Umbilical cord (tissue), 2 donors: Measurements from ENCODE around the gene CCNG1. TPM values are rescaled to one million over a fixed set of nuclear protein-coding genes. Genes with fewer than 3 reads are reported as not detected.
"Not testable (repeated sequence)": the region's sequence is repeated elsewhere in the genome, so short reads cannot be mapped to it uniquely, and the experiment has no call there.

Experiments used
- DNase-seq: peaks from one replicate; pipeline ENCODE4 v3.0.0-alpha.2; 2015; ENCODE audit warnings: low spot score
- total RNA-seq: library from RNA; depleted of rRNA; stranded (reverse); fragments of >200 nt; gene quantifications from one replicate; pipeline ENCODE4 v1.2.3, GENCODE V29; 2014; ENCODE audit warnings: low replicate concordance; ENCODE audit not compliant: insufficient read depth

The CCNG1 gene
- total RNA-seq, 1 donor from 2014 or later, result 194 TPM

GRCh38 chr5:163444526-163444925, 7.1 kb downstream of the CCNG1 start:
- DNase-seq, result no peak

GRCh38 chr5:163445345-163445744, 8.0 kb downstream of the CCNG1 start:
- DNase-seq, result no peak

- DNase-seq, result no peak
These were observed 9.8 kb downstream of the CCNG1 start for GRCh38 chr5:163447191-163447590.

- no peak for DNase-seq
These were observed 10.5 kb downstream of the CCNG1 start for GRCh38 chr5:163447875-163448274.

GRCh38 chr5:163448491-163448890, 11.1 kb downstream of the CCNG1 start:
- no peak for DNase-seq

- DNase-seq, result no peak
These were observed 14.1 kb downstream of the CCNG1 start for GRCh38 chr5:163451489-163451888.

- no peak for DNase-seq
These were observed 16.3 kb downstream of the CCNG1 start for GRCh38 chr5:163453705-163454104.

GRCh38 chr5:163455406-163455805, 18.0 kb downstream of the CCNG1 start:
- not testable (repeated sequence) for DNase-seq

- no peak for DNase-seq
These were observed 18.7 kb downstream of the CCNG1 start for GRCh38 chr5:163456029-163456589.

GRCh38 chr5:163456840-163457239, 19.4 kb downstream of the CCNG1 start:
- no peak for DNase-seq

- DNase-seq, result no peak
These were observed 21.5 kb downstream of the CCNG1 start for GRCh38 chr5:163458778-163459385.

GRCh38 chr5:163459462-163459818, 22.0 kb downstream of the CCNG1 start:
- no peak for DNase-seq

GRCh38 chr5:163459819-163460561, 22.6 kb downstream of the CCNG1 start, which contains the start of gene NUDCD2:
Gene NUDCD2, minus strand, starts transcription at chr5:163460102. Its CDS starts 52 bp downstream, at chr5:163460050.
- DNase-seq, result peak; percentile 99

- peak; percentile 60 for DNase-seq
These were observed 23.3 kb downstream of the CCNG1 start, which contains the start of gene HMMR for GRCh38 chr5:163460562-163461171. Gene HMMR, plus strand, starts transcription at chr5:163460632. Its CDS starts 61 bp downstream, at chr5:163460693.

GRCh38 chr5:163463063-163463435, 25.7 kb downstream of the CCNG1 start:
- DNase-seq, result peak; percentile 12

- DNase-seq, result no peak
These were observed 30.3 kb downstream of the CCNG1 start for GRCh38 chr5:163467682-163468081.

GRCh38 chr5:163473635-163474243, 36.3 kb downstream of the CCNG1 start:
- DNase-seq, result no peak

GRCh38 chr5:163475411-163475810, 38.0 kb downstream of the CCNG1 start:
- no peak for DNase-seq

- DNase-seq, result peak; percentile 60
These were observed 41.0 kb downstream of the CCNG1 start for GRCh38 chr5:163478126-163478981.

- no peak for DNase-seq
These were observed 41.5 kb downstream of the CCNG1 start for GRCh38 chr5:163478982-163479271.

- no peak for DNase-seq
These were observed 51.8 kb downstream of the CCNG1 start for GRCh38 chr5:163489055-163489744.
